H9 (cell line): Measurements from ENCODE around the gene EPN3. TPM values are rescaled to one million over a fixed set of nuclear protein-coding genes. Genes with fewer than 3 reads are reported as not detected.

Experiments used
- DNase-seq: peaks from one replicate; pipeline ENCODE4 v3.0.0-alpha.2; 2017
- H2AFZ ChIP-seq: one replicate; pipeline ENCODE4 v1.6.1; 2013; ENCODE audit warnings: mild to moderate bottlenecking, low read length, control low read depth, moderate library complexity
- H2AK5ac ChIP-seq: 2 replicates; pipeline ENCODE4 v1.6.1; 2013; ENCODE audit warnings: low read length, control low read depth, mixed read lengths; ENCODE audit not compliant: insufficient read length
- H2BK120ac ChIP-seq: one replicate; pipeline ENCODE4 v1.6.1; 2013; ENCODE audit warnings: low read depth, mild to moderate bottlenecking, low read length, control low read depth, inconsistent platforms; ENCODE audit not compliant: poor library complexity, severe bottlenecking
- H2BK12ac ChIP-seq: 2 replicates; pipeline ENCODE4 v1.6.1; 2013; ENCODE audit warnings: low read length, control low read depth, mixed read lengths, low read depth; ENCODE audit not compliant: insufficient read length
- H2BK15ac ChIP-seq: 2 replicates; pipeline ENCODE4 v1.6.1; 2013; ENCODE audit warnings: low read depth, low read length, control low read depth
- H2BK20ac ChIP-seq: one replicate; pipeline ENCODE4 v1.6.1; 2013; ENCODE audit warnings: low read depth, mild to moderate bottlenecking, low read length, control low read depth, inconsistent platforms; ENCODE audit not compliant: poor library complexity, severe bottlenecking
- H2BK5ac ChIP-seq: 2 replicates; pipeline ENCODE4 v1.6.1; 2013; ENCODE audit warnings: low read length, control low read depth, mixed read lengths; ENCODE audit not compliant: insufficient read length
- H3K14ac ChIP-seq: 2 replicates; pipeline ENCODE4 v1.6.1; 2013; ENCODE audit warnings: low read length, control low read depth; ENCODE audit not compliant: insufficient read depth
- H3K18ac ChIP-seq: 2 replicates; pipeline ENCODE4 v1.6.1; 2013; ENCODE audit warnings: low read depth, mild to moderate bottlenecking, mixed read lengths, low read length, control low read depth; ENCODE audit not compliant: insufficient read length
- H3K23ac ChIP-seq: 2 replicates; pipeline ENCODE4 v1.6.1; 2013; ENCODE audit warnings: low read length, control low read depth, mixed read lengths, low read depth; ENCODE audit not compliant: insufficient read length
- H3K23me2 ChIP-seq: 2 replicates; pipeline ENCODE4 v1.6.1; 2013; ENCODE audit warnings: low read depth, mild to moderate bottlenecking, mixed read lengths, low read length, control low read depth; ENCODE audit not compliant: insufficient read length, poor library complexity, severe bottlenecking
- H3K27ac ChIP-seq: 2 replicates; pipeline ENCODE4 v1.5.1; 2013; ENCODE audit warnings: low read length, control low read depth, mixed read lengths, low read depth; ENCODE audit not compliant: insufficient read length
- H3K27me3 ChIP-seq: 2 replicates; pipeline ENCODE4 v1.6.1; 2013; ENCODE audit warnings: low read length, control low read depth, inconsistent platforms; ENCODE audit not compliant: insufficient read depth
- H3K4ac ChIP-seq: 2 replicates; pipeline ENCODE4 v1.6.1; 2013; ENCODE audit warnings: low read depth, mild to moderate bottlenecking, control low read depth, inconsistent platforms, low read length, moderate library complexity
- H3K4me1 ChIP-seq: 2 replicates; pipeline ENCODE4 v1.6.1; 2013; ENCODE audit warnings: low read length, control low read depth, inconsistent platforms; ENCODE audit not compliant: insufficient read depth
- H3K4me2 ChIP-seq: 2 replicates; pipeline ENCODE4 v1.6.1; 2013; ENCODE audit warnings: low read length, control low read depth, mixed read lengths; ENCODE audit not compliant: insufficient read length, insufficient read depth
- H3K56ac ChIP-seq: 2 replicates; pipeline ENCODE4 v1.6.1; 2013; ENCODE audit warnings: low read depth, mild to moderate bottlenecking, mixed read lengths, low read length, control low read depth; ENCODE audit not compliant: insufficient read length
- H3K79me1 ChIP-seq: 2 replicates; pipeline ENCODE4 v1.6.1; 2013; ENCODE audit warnings: low read depth, mild to moderate bottlenecking, moderate library complexity, low read length, control low read depth, inconsistent platforms; ENCODE audit not compliant: insufficient read depth, poor library complexity, severe bottlenecking
- H3K79me2 ChIP-seq: 2 replicates; pipeline ENCODE4 v1.6.1; 2013; ENCODE audit warnings: low read length, control low read depth, inconsistent platforms; ENCODE audit not compliant: insufficient read depth
- H3K9ac ChIP-seq: 2 replicates; pipeline ENCODE4 v1.6.1; 2013; ENCODE audit warnings: low read length, control low read depth, mixed read lengths; ENCODE audit not compliant: insufficient read length; ENCODE audit errors: extremely low read depth
- H3K9me3 ChIP-seq: one replicate; pipeline ENCODE4 v1.6.1; 2013; ENCODE audit warnings: low read depth, low read length, inconsistent platforms; ENCODE audit not compliant: control insufficient read depth
- H3T11ph ChIP-seq: one replicate; pipeline ENCODE4 v1.6.1; 2013; ENCODE audit warnings: mild to moderate bottlenecking, low read length, control low read depth, inconsistent platforms
- H4K20me1 ChIP-seq: one replicate; pipeline ENCODE4 v1.6.1; 2013; ENCODE audit not compliant: control insufficient read depth, insufficient read length, insufficient read depth
- H4K5ac ChIP-seq: 2 replicates; pipeline ENCODE4 v1.6.1; 2013; ENCODE audit warnings: low read depth, mild to moderate bottlenecking, mixed read lengths, low read length, control low read depth; ENCODE audit not compliant: insufficient read length
- H4K8ac ChIP-seq: replicated peaks from 2 replicates; pipeline ENCODE4 v1.6.1; 2013; ENCODE audit warnings: low read length, control low read depth, mixed read lengths, low read depth; ENCODE audit not compliant: insufficient read length
- H4K91ac ChIP-seq: 2 replicates; pipeline ENCODE4 v1.6.1; 2013; ENCODE audit warnings: low read depth, mild to moderate bottlenecking, moderate library complexity, mixed read lengths, low read length, control low read depth; ENCODE audit not compliant: insufficient read length
- H3K27ac Mint-ChIP-seq, 3 experiments: 2 replicates in 2 of 3; 3 replicates in 1 of 3; pipeline ENCODE4 v1.8.0; 2020 to 2021; ENCODE audit warnings: mixed read lengths in 3 of 3, mild to moderate bottlenecking in 1 of 3, moderate library complexity in 1 of 3
- H3K27me3 Mint-ChIP-seq: 2 replicates; pipeline ENCODE4 v1.8.0; 2021; ENCODE audit warnings: low read depth, mild to moderate bottlenecking, moderate library complexity, mixed read lengths
- H3K36me3 Mint-ChIP-seq, 3 experiments: 2 replicates in 2 of 3; 3 replicates in 1 of 3; pipeline ENCODE4 v1.8.0; 2020 to 2021; ENCODE audit warnings: low read depth in 3 of 3, mixed read lengths in 3 of 3; ENCODE audit not compliant: insufficient read depth in 1 of 3
- H3K4me1 Mint-ChIP-seq, 2 experiments: 2 replicates each; pipeline ENCODE4 v1.8.0; 2020; ENCODE audit warnings: mixed read lengths in 2 of 2
- H3K4me3 Mint-ChIP-seq, 2 experiments: 2 replicates in 1 of 2; 3 replicates in 1 of 2; pipeline ENCODE4 v1.8.0; 2020 to 2021; ENCODE audit warnings: mild to moderate bottlenecking in 2 of 2, mixed read lengths in 2 of 2, moderate library complexity in 1 of 2
- H3K9me3 Mint-ChIP-seq, 2 experiments: 2 replicates in 1 of 2; 3 replicates in 1 of 2; pipeline ENCODE4 v1.8.0; 2020; ENCODE audit warnings: mild to moderate bottlenecking in 2 of 2, mixed read lengths in 2 of 2, moderate library complexity in 1 of 2
- WGBS: extraction: QIAGEN DNeasy Blood & Tissue Kit; methylation state at CpG from one replicate; pipeline ENCODE4 v1.1.7; 2013; ENCODE audit warnings: missing lambda C conversion rate, low lambda C conversion rate, mixed read lengths; ENCODE audit not compliant: insufficient read length; ENCODE audit errors: extremely low coverage; 5-methylcytosine and 5-hydroxymethylcytosine counted together
- total RNA-seq: library from RNA; stranded (reverse); gene quantifications from 2 replicates; pipeline ENCODE4 v1.2.1, GENCODE V29; 2021
- TF ChIP-seq, protein P1 (sequence below): fragments of 200-600 bp; sonication (generic); conservative IDR thresholded peaks from 3 replicates; pipeline ENCODE4 v1.8.0; 2021; ENCODE audit warnings: antibody characterized with exemption, mild to moderate bottlenecking

The EPN3 gene
- total RNA-seq, 1 experiment from 2014 or later: 1.9 TPM

DNA sequence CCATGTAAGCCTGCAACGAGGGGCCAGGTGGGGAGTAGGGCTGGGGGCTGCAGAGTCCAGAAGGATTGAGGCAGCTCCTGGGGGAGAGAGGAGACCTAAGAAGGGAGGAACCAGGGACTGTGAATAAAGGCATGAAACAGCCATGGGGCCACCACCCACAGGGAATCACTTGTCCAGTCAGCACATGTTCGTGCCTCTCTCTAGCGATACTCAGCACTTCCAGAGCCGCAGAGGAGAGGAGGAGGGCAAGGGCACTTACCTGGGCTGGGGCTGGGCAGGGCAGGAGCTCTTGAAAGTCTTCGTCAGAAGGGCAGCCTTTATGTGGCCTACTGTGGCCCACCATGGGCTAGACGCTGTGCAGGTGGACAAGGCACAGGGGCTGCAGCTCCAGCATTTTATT is 52.2 kb downstream of the EPN3 start:
- H3K9me3 Mint-ChIP-seq: no peaks in the 10 kb centered on the region
- Histone ChIP-seq H3K79me1 (no peaks in the 10 kb centered on the region), H4K8ac (no peak overlapping the region), H2BK20ac (no peak overlapping the region), H3K4ac (no peak overlapping the region), H4K91ac (no peak overlapping the region), H3K4me2 (no peak overlapping the region), H2BK12ac (no peak overlapping the region), H4K20me1 (peaks cover 2% of the 10 kb centered on the region), H3K18ac (no peak overlapping the region), H3K4me1 (no peaks in the 10 kb centered on the region; the same call in 1 of the 2 replicates), H3K23me2 (no peaks in the 10 kb centered on the region), H3K14ac (no peak overlapping the region), H2BK15ac (no peak overlapping the region), H3K23ac (no peak overlapping the region), H2AFZ (no peak overlapping the region), H2BK120ac (no peak overlapping the region), H2BK5ac (no peak overlapping the region), H3K27me3 (no peaks in the 10 kb centered on the region), H3K9ac (no peak overlapping the region), H3K56ac (no peak overlapping the region), H3T11ph (no peak overlapping the region), H4K5ac (no peak overlapping the region), H3K79me2 (no peaks in the 10 kb centered on the region), H3K27ac (no peak overlapping the region), H3K9me3 (no peaks in the 10 kb centered on the region), H2AK5ac (no peak overlapping the region)
- TF ChIP-seq, protein P1, sequence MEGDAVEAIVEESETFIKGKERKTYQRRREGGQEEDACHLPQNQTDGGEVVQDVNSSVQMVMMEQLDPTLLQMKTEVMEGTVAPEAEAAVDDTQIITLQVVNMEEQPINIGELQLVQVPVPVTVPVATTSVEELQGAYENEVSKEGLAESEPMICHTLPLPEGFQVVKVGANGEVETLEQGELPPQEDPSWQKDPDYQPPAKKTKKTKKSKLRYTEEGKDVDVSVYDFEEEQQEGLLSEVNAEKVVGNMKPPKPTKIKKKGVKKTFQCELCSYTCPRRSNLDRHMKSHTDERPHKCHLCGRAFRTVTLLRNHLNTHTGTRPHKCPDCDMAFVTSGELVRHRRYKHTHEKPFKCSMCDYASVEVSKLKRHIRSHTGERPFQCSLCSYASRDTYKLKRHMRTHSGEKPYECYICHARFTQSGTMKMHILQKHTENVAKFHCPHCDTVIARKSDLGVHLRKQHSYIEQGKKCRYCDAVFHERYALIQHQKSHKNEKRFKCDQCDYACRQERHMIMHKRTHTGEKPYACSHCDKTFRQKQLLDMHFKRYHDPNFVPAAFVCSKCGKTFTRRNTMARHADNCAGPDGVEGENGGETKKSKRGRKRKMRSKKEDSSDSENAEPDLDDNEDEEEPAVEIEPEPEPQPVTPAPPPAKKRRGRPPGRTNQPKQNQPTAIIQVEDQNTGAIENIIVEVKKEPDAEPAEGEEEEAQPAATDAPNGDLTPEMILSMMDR: no peak
- peaks cover 37 to 58% of the 10 kb centered on the region in 2 experiments for H3K4me1 Mint-ChIP-seq
- DNase-seq: no peak
- H3K27me3 Mint-ChIP-seq: peaks cover 18% of the 10 kb centered on the region
- H3K36me3 Mint-ChIP-seq: peaks cover 0 to 4% (median 0%) of the 10 kb centered on the region in 3 experiments; a peak in 4 of 7 replicates
- no peak overlapping the region for H3K27ac Mint-ChIP-seq
- WGBS: no CpG with 5 or more reads among the region's 6 CpGs
- H3K4me3 Mint-ChIP-seq: no peak overlapping the region
